HepG2 (cell line): Measurements from ENCODE around the gene HYPK. TPM values are rescaled to one million over a fixed set of nuclear protein-coding genes. Genes with fewer than 3 reads are reported as not detected.

ENCODE experiments used
- ADNP ChIP-seq: sonication (generic); formaldehyde crosslinking; IDR thresholded peaks from 2 replicates; pipeline ENCODE4 v1.4.0; 2020; ENCODE audit warnings: missing genetic modification reagents
- ASH2L ChIP-seq: fragments of 300-600, 200-600 bp; sonication (generic); IDR thresholded peaks from 2 replicates; pipeline ENCODE4 v1.7.0; 2017; ENCODE audit warnings: low read depth, mild to moderate bottlenecking, moderate library complexity, mixed read lengths, low read length; ENCODE audit not compliant: insufficient read length
- KAT2B ChIP-seq: fragments of 150-350 bp; IDR thresholded peaks from 2 replicates; pipeline ENCODE4 v1.6.1; 2014; ENCODE audit warnings: low read depth, low read length, borderline replicate concordance
- KDM3A ChIP-seq: IDR thresholded peaks from 2 replicates; pipeline ENCODE4 v1.6.1; 2018; ENCODE audit warnings: low read depth, missing compliant biosample characterization
- MBD4 ChIP-seq: IDR thresholded peaks from 2 replicates; pipeline ENCODE4 v1.6.1; 2012; ENCODE audit warnings: low read length, inconsistent platforms, borderline replicate concordance
- NFKB2 ChIP-seq: sonication (generic); formaldehyde crosslinking; IDR thresholded peaks from 2 replicates; pipeline ENCODE4 v1.4.0; 2020; ENCODE audit warnings: missing genetic modification reagents, borderline replicate concordance
- NR1H2 ChIP-seq: sonication (generic); formaldehyde crosslinking; IDR thresholded peaks from 2 replicates; pipeline ENCODE4 v1.8.1; 2022; ENCODE audit warnings: low read depth, missing genetic modification reagents, borderline replicate concordance
- RBM22 ChIP-seq: fragments of 200-400 bp; formaldehyde crosslinking; optimal IDR thresholded peaks from 2 replicates; pipeline ENCODE3; 2017; ENCODE audit warnings: mild to moderate bottlenecking, low read length, moderate library complexity
- SKI ChIP-seq: fragments of 450-650 bp; IDR thresholded peaks from one replicate; pipeline ENCODE4 v1.6.1; 2018; ENCODE audit warnings: mild to moderate bottlenecking; ENCODE audit not compliant: partially characterized antibody
- SNAI1 ChIP-seq: sonication (generic); formaldehyde crosslinking; IDR thresholded peaks from 2 replicates; pipeline ENCODE4 v1.5.0; 2020; ENCODE audit warnings: mild to moderate bottlenecking, missing genetic modification reagents, borderline replicate concordance
- ZFP37 ChIP-seq: sonication (generic); formaldehyde crosslinking; IDR thresholded peaks from 2 replicates; pipeline ENCODE4 v1.4.0; 2020; ENCODE audit warnings: missing genetic modification reagents, borderline replicate concordance
- ZFX ChIP-seq: sonication (generic); formaldehyde crosslinking; IDR thresholded peaks from 2 replicates; pipeline ENCODE4 v1.4.0; 2020; ENCODE audit warnings: mild to moderate bottlenecking, low read depth, missing genetic modification reagents, moderate library complexity
- ZNF205 ChIP-seq: IDR thresholded peaks from 2 replicates; pipeline ENCODE4 v1.6.1; 2018; ENCODE audit warnings: missing biosample characterization, missing genetic modification reagents
- ZNF337 ChIP-seq: sonication (generic); formaldehyde crosslinking; IDR thresholded peaks from 2 replicates; pipeline ENCODE4 v1.5.1; 2020; ENCODE audit warnings: missing genetic modification reagents, low read depth, mild to moderate bottlenecking, borderline replicate concordance
- ZNF547 ChIP-seq: sonication (generic); formaldehyde crosslinking; IDR thresholded peaks from 2 replicates; pipeline ENCODE4 v1.5.1; 2020; ENCODE audit warnings: mild to moderate bottlenecking, missing genetic modification reagents
- ZNF616 ChIP-seq: sonication (generic); formaldehyde crosslinking; IDR thresholded peaks from 2 replicates; pipeline ENCODE4 v1.5.0; 2020; ENCODE audit warnings: low read depth, mild to moderate bottlenecking, missing genetic modification reagents
- ZNF652 ChIP-seq: IDR thresholded peaks from 2 replicates; pipeline ENCODE4 v1.6.1; 2016; ENCODE audit warnings: low read depth, borderline replicate concordance
- ZSCAN21 ChIP-seq: sonication (generic); formaldehyde crosslinking; IDR thresholded peaks from 2 replicates; pipeline ENCODE4 v1.8.0; 2022; ENCODE audit warnings: mild to moderate bottlenecking, missing genetic modification reagents, moderate library complexity, borderline replicate concordance
- ZSCAN31 ChIP-seq: sonication (generic); formaldehyde crosslinking; IDR thresholded peaks from 2 replicates; pipeline ENCODE4 v1.5.0; 2020; ENCODE audit warnings: low read depth, mild to moderate bottlenecking, missing genetic modification reagents
- polyA plus RNA-seq, 8 experiments: library from polyadenylated mRNA; depleted of rRNA in 3 of 8; stranded (reverse) in 7 of 8; unstranded in 1 of 8; fragments of >200 nt; fragmentation: Illumina TruSeq in 4 of 8; extraction: Trizol in 4 of 8; gene quantifications; 2 replicates each; pipeline versions ENCODE4 v1.2.1 to v1.2.3, GENCODE V29; 2011 to 2016; ENCODE audit warnings: low read depth in 4 of 8, missing spikeins in 1 of 8, mixed read lengths in 1 of 8; ENCODE audit not compliant: insufficient read depth in 1 of 8
- total RNA-seq, 5 experiments: library from RNA; depleted of rRNA; stranded (reverse); fragments of >200 nt; fragmentation: Illumina TruSeq; extraction: Trizol; gene quantifications; 2 replicates each; pipeline ENCODE4 v1.2.3, GENCODE V29; 2016; ENCODE audit warnings: low read depth in 1 of 5
- TF ChIP-seq, protein P1 (sequence below): sonication (generic); formaldehyde crosslinking; IDR thresholded peaks from 2 replicates; pipeline ENCODE4 v1.8.0; 2022; ENCODE audit warnings: missing genetic modification reagents, mild to moderate bottlenecking, borderline replicate concordance
- TF ChIP-seq, protein P2 (sequence below): sonication (generic); formaldehyde crosslinking; IDR thresholded peaks from 2 replicates; pipeline ENCODE4 v1.4.0; 2020; ENCODE audit warnings: missing genetic modification reagents
- TF ChIP-seq, protein P3 (sequence below): IDR thresholded peaks from 2 replicates; pipeline ENCODE4 v1.6.1; 2012; ENCODE audit warnings: inconsistent platforms

The HYPK gene
- total and polyA plus RNA-seq, 2 of the 13 experiments (the other 11 are each of a cell fraction or from before 2014, with no cell fraction given) = 13.5 to 16.5 TPM

DNA sequence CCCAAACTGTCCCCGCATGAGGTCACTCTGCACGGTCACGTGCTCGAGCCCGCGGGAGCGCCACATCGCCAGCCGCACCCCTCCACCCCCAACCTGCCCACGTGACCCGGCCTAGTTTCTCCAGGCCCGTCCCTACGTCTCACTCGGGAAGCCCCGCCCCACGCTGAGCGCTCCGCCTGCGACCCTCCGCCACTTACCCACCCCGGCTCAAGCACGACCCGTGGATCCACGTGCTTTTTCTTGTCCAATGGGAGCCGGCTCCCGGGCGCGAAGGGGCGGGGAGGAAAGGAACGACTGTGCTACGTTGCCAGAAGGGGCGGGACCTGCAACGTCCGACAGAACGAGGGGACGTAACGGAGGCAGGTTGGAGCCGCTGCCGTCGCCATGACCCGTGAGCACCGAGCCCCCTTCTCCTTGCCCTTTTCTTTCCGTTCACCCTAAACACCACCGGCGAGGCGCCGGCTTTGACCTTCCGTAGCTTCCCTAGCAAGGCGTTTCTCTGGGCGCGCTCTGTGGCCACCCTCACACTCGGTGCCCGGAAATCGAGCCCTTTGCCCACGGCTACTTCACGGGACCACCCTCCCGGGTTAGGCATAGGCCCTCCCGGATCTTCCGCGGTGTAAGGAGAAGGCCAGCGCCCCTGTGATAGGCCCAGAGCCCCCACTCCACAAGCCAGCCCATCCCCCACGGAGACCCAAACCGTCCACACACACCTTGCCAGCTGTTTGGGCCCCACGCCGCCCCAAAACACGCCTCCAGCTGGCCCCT is 8.2 kb upstream of the HYPK start, which contains the start of gene SERF2 (continued):
- 0 out of 2 replicates have a peak, but pooled peaks have one; percentile 34 for TF ChIP-seq ZNF616 (CRISPR knock-in tag)
- 0 out of 2 replicates have a peak, but pooled peaks have one; percentile 37 for TF ChIP-seq ZFP37 (CRISPR knock-in tag)
- peak; percentile 53; the same call in 1 of the 2 replicates for TF ChIP-seq ZSCAN21 (CRISPR knock-in tag)
- TF ChIP-seq ZSCAN31 = peak; percentile 19
- no peak for TF ChIP-seq RBM22
- TF ChIP-seq ZNF652 (CRISPR knock-in tag) = no peak
- TF ChIP-seq ZNF547 = 0 out of 2 replicates have a peak, but pooled peaks have one; percentile 31
- no peak for TF ChIP-seq ZNF337 (CRISPR knock-in tag)
- no peak for TF ChIP-seq ADNP
- TF ChIP-seq, protein P1, sequence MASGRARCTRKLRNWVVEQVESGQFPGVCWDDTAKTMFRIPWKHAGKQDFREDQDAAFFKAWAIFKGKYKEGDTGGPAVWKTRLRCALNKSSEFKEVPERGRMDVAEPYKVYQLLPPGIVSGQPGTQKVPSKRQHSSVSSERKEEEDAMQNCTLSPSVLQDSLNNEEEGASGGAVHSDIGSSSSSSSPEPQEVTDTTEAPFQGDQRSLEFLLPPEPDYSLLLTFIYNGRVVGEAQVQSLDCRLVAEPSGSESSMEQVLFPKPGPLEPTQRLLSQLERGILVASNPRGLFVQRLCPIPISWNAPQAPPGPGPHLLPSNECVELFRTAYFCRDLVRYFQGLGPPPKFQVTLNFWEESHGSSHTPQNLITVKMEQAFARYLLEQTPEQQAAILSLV (CRISPR knock-in tag) = peak; percentile 89; the same call in 1 of the 2 replicates
- TF ChIP-seq ZFX (CRISPR knock-in tag) = peak; percentile 74
- 0 out of 2 replicates have a peak, but pooled peaks have one; percentile 39 for TF ChIP-seq KDM3A (CRISPR knock-in tag)
- TF ChIP-seq SKI = no peak
- TF ChIP-seq SNAI1 = peak; percentile 79; the same call in 1 of the 2 replicates
- no peak for TF ChIP-seq KAT2B
- TF ChIP-seq NFKB2 (CRISPR knock-in tag) = peak; percentile 76; the same call in 1 of the 2 replicates
- TF ChIP-seq, protein P2, sequence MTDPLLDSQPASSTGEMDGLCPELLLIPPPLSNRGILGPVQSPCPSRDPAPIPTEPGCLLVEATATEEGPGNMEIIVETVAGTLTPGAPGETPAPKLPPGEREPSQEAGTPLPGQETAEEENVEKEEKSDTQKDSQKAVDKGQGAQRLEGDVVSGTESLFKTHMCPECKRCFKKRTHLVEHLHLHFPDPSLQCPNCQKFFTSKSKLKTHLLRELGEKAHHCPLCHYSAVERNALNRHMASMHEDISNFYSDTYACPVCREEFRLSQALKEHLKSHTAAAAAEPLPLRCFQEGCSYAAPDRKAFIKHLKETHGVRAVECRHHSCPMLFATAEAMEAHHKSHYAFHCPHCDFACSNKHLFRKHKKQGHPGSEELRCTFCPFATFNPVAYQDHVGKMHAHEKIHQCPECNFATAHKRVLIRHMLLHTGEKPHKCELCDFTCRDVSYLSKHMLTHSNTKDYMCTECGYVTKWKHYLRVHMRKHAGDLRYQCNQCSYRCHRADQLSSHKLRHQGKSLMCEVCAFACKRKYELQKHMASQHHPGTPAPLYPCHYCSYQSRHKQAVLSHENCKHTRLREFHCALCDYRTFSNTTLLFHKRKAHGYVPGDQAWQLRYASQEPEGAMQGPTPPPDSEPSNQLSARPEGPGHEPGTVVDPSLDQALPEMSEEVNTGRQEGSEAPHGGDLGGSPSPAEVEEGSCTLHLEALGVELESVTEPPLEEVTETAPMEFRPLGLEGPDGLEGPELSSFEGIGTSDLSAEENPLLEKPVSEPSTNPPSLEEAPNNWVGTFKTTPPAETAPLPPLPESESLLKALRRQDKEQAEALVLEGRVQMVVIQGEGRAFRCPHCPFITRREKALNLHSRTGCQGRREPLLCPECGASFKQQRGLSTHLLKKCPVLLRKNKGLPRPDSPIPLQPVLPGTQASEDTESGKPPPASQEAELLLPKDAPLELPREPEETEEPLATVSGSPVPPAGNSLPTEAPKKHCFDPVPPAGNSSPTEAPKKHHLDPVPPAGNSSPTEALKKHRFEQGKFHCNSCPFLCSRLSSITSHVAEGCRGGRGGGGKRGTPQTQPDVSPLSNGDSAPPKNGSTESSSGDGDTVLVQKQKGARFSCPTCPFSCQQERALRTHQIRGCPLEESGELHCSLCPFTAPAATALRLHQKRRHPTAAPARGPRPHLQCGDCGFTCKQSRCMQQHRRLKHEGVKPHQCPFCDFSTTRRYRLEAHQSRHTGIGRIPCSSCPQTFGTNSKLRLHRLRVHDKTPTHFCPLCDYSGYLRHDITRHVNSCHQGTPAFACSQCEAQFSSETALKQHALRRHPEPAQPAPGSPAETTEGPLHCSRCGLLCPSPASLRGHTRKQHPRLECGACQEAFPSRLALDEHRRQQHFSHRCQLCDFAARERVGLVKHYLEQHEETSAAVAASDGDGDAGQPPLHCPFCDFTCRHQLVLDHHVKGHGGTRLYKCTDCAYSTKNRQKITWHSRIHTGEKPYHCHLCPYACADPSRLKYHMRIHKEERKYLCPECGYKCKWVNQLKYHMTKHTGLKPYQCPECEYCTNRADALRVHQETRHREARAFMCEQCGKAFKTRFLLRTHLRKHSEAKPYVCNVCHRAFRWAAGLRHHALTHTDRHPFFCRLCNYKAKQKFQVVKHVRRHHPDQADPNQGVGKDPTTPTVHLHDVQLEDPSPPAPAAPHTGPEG (CRISPR knock-in tag) = 0 out of 2 replicates have a peak, but pooled peaks have one; percentile 64
- TF ChIP-seq NR1H2 = no peak
- no peak for TF ChIP-seq MBD4
- peak; percentile 55; the same call in 1 of the 2 replicates for TF ChIP-seq ZNF205 (CRISPR knock-in tag)
- TF ChIP-seq, protein P3, sequence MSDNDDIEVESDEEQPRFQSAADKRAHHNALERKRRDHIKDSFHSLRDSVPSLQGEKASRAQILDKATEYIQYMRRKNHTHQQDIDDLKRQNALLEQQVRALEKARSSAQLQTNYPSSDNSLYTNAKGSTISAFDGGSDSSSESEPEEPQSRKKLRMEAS = peak; percentile 92
- TF ChIP-seq ASH2L = peak; percentile 83
